ENCODE measurements around the gene IQCB1. TPM values are rescaled to one million over a fixed set of nuclear protein-coding genes. Genes with fewer than 3 reads are reported as not detected.

The IQCB1 gene
- total RNA-seq, 2 donors from 2014 or later = 12.5 to 30.9 TPM

- H3K27me3 ChIP-seq = no peaks in the 10 kb centered on the region
- H3K4me3 ChIP-seq = no peak overlapping the region
- no peaks in the 10 kb centered on the region for H3K36me3 ChIP-seq (replicated peaks in 1 of 2; ENCODE audit: insufficient read depth in 1 of 2, low read depth in 2 of 2)
- intact Hi-C loops (cut with DNase I) = no loop called here
- H3K27ac ChIP-seq = no peak overlapping the region
- WGBS, 2 donors = 31 to 37% methylated on average over 1 of the region's 1 CpG
- H3K4me1 ChIP-seq = no peaks in the 10 kb centered on the region
- TF ChIP-seq CTCF (IDR thresholded peaks at IDR 0.05) = no peak
- no peak for TF ChIP-seq POLR2A (IDR thresholded peaks at IDR 0.05)
- no peaks in the 10 kb centered on the region for H3K9me3 ChIP-seq
- ATAC-seq (no peak), DNase-seq (no peak)
Measured at GRCh38 chr3:121758727-121759450, 76.0 kb downstream of the IQCB1 start.

DNA sequence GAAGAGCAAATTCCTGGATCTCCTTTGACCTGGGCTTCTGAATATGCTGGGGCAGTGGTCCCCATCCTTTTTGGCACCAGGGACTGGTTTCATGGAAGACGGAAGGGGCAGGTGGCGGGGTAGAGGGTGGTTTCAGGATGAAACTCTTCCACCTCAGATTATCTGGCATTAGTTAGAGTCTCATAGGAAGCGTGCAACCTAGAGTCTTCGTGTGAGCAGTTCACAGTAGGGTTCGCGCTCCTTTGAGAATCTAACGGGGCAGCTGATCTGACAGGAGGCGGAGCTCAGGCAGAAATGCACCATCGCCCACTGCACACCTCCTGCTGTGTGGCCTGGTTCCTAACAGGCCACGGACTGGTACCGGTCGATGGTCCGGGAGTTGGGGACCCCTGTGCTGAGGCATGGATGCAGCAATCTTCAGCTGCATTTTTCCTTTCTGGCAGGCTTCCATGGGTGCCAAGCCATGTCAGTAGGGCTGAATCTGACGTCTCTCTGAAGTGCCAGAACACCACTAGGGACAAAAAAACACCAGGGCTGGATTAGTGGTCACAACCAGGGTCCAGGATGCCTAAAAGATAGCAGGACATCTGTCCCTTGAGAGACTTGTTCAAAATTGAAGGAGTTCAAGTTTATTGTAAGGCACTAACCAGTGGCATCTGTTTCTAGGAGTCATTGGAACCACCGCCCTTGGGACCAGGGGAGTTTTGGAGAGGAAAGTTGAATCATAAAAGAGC lies 76.9 kb downstream of the IQCB1 start:
- Histone ChIP-seq H3K27me3 (no peaks in the 10 kb centered on the region), H3K4me1 (no peaks in the 10 kb centered on the region), H3K4me3 (no peak overlapping the region), H3K9me3 (no peaks in the 10 kb centered on the region), H3K27ac (no peak overlapping the region), H3K36me3 (replicated peaks in 1 of 2; ENCODE audit: insufficient read depth in 1 of 2, low read depth in 2 of 2) (no peaks in the 10 kb centered on the region)
- DNase-seq (no peak), ATAC-seq (no peak)
- intact Hi-C loops (cut with DNase I) = no loop called here
- TF ChIP-seq CTCF (IDR thresholded peaks at IDR 0.05) (no peak), POLR2A (IDR thresholded peaks at IDR 0.05) (no peak)
- WGBS, 2 donors = 78 to 86% methylated on average over 15 of the region's 15 CpGs

DNA sequence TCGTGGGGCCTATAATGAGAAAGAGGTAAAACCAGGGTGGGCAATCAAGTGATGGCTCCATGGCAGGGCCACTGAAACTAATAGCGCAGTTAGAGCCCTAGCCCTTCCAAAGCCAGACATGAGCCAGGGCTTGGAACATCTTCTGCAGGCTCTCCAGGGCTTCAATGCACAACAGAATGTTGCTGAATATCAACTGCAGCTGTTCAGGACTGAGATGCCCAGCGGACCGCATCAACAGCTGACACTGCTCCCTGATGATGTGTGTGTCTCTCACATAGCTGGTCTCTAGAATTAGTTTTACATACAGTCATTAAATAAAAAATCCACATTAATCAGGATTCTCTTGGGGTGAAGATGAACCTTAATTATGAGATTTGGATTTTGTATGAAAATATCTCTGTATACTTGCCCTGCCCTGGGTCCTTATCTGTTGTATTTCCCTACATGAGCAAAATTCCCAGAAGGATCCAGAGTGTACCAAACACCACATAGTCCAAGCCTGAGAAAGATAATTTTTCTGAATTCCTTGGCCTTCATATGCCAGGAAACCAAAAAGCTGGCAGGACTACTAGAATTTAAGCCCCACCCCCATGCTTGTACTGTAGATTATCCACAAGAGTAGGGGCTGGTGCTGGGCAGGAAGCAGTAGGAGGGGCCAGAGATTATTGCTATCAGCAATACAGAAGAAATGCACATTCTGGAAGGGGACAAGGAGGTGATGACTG lies 77.6 kb downstream of the IQCB1 start:
- H3K4me3 ChIP-seq = no peak overlapping the region
- no peaks in the 10 kb centered on the region for H3K36me3 ChIP-seq (replicated peaks in 1 of 2; ENCODE audit: insufficient read depth in 1 of 2, low read depth in 2 of 2)
- no peaks in the 10 kb centered on the region for H3K4me1 ChIP-seq
- no peaks in the 10 kb centered on the region for H3K9me3 ChIP-seq
- no peaks in the 10 kb centered on the region for H3K27me3 ChIP-seq
- TF ChIP-seq POLR2A (IDR thresholded peaks at IDR 0.05) (no peak), CTCF (IDR thresholded peaks at IDR 0.05) (no peak)
- no peak overlapping the region for H3K27ac ChIP-seq
- DNase-seq = no peak
- ATAC-seq = no peak
- intact Hi-C loops (cut with DNase I) = no loop called here
- WGBS, 2 donors = 73 to 74% methylated on average over 4 of the region's 4 CpGs

- DNase-seq (no peak), ATAC-seq (no peak)
- Histone ChIP-seq H3K9me3 (no peaks in the 10 kb centered on the region), H3K4me3 (no peak overlapping the region), H3K36me3 (replicated peaks in 1 of 2; ENCODE audit: insufficient read depth in 1 of 2, low read depth in 2 of 2) (no peaks in the 10 kb centered on the region), H3K27ac (no peak overlapping the region), H3K4me1 (peaks cover 14% of the 10 kb centered on the region), H3K27me3 (no peaks in the 10 kb centered on the region)
- 35 to 52% methylated on average over 1 of the region's 1 CpG for WGBS, 2 donors
- intact Hi-C loops (cut with DNase I) = no loop called here
- TF ChIP-seq CTCF (IDR thresholded peaks at IDR 0.05) = no peak
- TF ChIP-seq POLR2A (IDR thresholded peaks at IDR 0.05) = no peak
Measured at GRCh38 chr3:121752772-121753171, 82.1 kb downstream of the IQCB1 start.
